ENCODE measurements around the gene ADAM12. TPM values are rescaled to one million over a fixed set of nuclear protein-coding genes. Genes with fewer than 3 reads are reported as not detected.

Gene ADAM12
- polyA plus RNA-seq, 1 donor from 2014 or later, result 0.09 TPM

GRCh38 chr10:126059076-126059826 is 329.0 kb downstream of the ADAM12 start:
- Histone ChIP-seq H3K9me2 (ENCODE audit: insufficient read depth, low read length) (no peaks in the 10 kb centered on the region), H3K9ac (ENCODE audit: low read length) (no peak overlapping the region), H3K36me3 (ENCODE audit: insufficient read depth, low read length) (no peaks in the 10 kb centered on the region), H2AFZ (ENCODE audit: low read depth, low read length) (no peak overlapping the region), H3K4me2 (ENCODE audit: low read length) (no peak overlapping the region), H3K27ac (ENCODE audit: low read length) (no peak overlapping the region), H3K4me3 (ENCODE audit: low read length) (no peak overlapping the region), H3K9me3 (ENCODE audit: low read length) (no peaks in the 10 kb centered on the region), H3K27me3 (ENCODE audit: insufficient read depth, low read depth, low read length) (no peaks in the 10 kb centered on the region), H4K20me1 (ENCODE audit: insufficient read depth) (no peaks in the 10 kb centered on the region), H3F3A (ENCODE audit: insufficient read depth, low read length, poor library complexity, severe bottlenecking) (no peaks in the 10 kb centered on the region), H3K79me2 (replicated peaks; ENCODE audit: insufficient read depth, low read length) (no peaks in the 10 kb centered on the region)
- TF ChIP-seq EZH2 (IDR thresholded peaks at IDR 0.05; ENCODE audit: borderline replicate concordance, insufficient read depth, low read length, poor library complexity, severe bottlenecking), result no peak
- TF ChIP-seq CTCF (IDR thresholded peaks at IDR 0.05; ENCODE audit: poor library complexity, severe bottlenecking), result no peak
- TF ChIP-seq REST (IDR thresholded peaks at IDR 0.05; ENCODE audit: borderline replicate concordance), result no peak
- TF ChIP-seq TAF1 (IDR thresholded peaks at IDR 0.05; ENCODE audit: low read depth), result no peak
- TF ChIP-seq SMC3 (conservative IDR thresholded peaks at IDR 0.05; ENCODE audit: poor library complexity), result no peak
- TF ChIP-seq RAD21 (conservative IDR thresholded peaks at IDR 0.05), result no peak
- TF ChIP-seq MXI1 (conservative IDR thresholded peaks at IDR 0.05; ENCODE audit: poor library complexity, severe bottlenecking), result no peak
- TF ChIP-seq POLR2AphosphoS5 (IDR thresholded peaks at IDR 0.05), result no peak
- no peak for TF ChIP-seq EP300 (conservative IDR thresholded peaks at IDR 0.05; ENCODE audit: poor library complexity, severe bottlenecking)

GRCh38 chr10:126058507-126058906 is 329.8 kb downstream of the ADAM12 start:
- Histone ChIP-seq H3K4me2 (ENCODE audit: low read length) (no peak overlapping the region), H3K27ac (ENCODE audit: low read length) (no peak overlapping the region), H3K9me3 (ENCODE audit: low read length) (no peaks in the 10 kb centered on the region), H2AFZ (ENCODE audit: low read depth, low read length) (no peak overlapping the region), H3K79me2 (replicated peaks; ENCODE audit: insufficient read depth, low read length) (no peaks in the 10 kb centered on the region), H4K20me1 (ENCODE audit: insufficient read depth) (no peaks in the 10 kb centered on the region), H3K4me3 (ENCODE audit: low read length) (no peak overlapping the region), H3K27me3 (ENCODE audit: insufficient read depth, low read depth, low read length) (no peaks in the 10 kb centered on the region), H3K9me2 (ENCODE audit: insufficient read depth, low read length) (no peaks in the 10 kb centered on the region), H3F3A (ENCODE audit: insufficient read depth, low read length, poor library complexity, severe bottlenecking) (no peaks in the 10 kb centered on the region), H3K9ac (ENCODE audit: low read length) (no peak overlapping the region), H3K36me3 (ENCODE audit: insufficient read depth, low read length) (no peaks in the 10 kb centered on the region)
- TF ChIP-seq RAD21 (conservative IDR thresholded peaks at IDR 0.05), result no peak
- TF ChIP-seq TAF1 (IDR thresholded peaks at IDR 0.05; ENCODE audit: low read depth), result no peak
- no peak for TF ChIP-seq EZH2 (IDR thresholded peaks at IDR 0.05; ENCODE audit: borderline replicate concordance, insufficient read depth, low read length, poor library complexity, severe bottlenecking)
- no peak for TF ChIP-seq CTCF (IDR thresholded peaks at IDR 0.05; ENCODE audit: poor library complexity, severe bottlenecking)
- no peak for TF ChIP-seq EP300 (conservative IDR thresholded peaks at IDR 0.05; ENCODE audit: poor library complexity, severe bottlenecking)
- TF ChIP-seq MXI1 (conservative IDR thresholded peaks at IDR 0.05; ENCODE audit: poor library complexity, severe bottlenecking), result no peak
